GM18909 (cell line): Measurements from ENCODE around the gene USH1G.

Experiments
- ATAC-seq: cut with Tn5 transposase; IDR thresholded peaks from one replicate; pipeline ENCODE4 v1.9.1; 2021; ENCODE audit warnings: mild to moderate bottlenecking; ENCODE audit not compliant: unreplicated experiment, poor library complexity

USH1G gene

GRCh38 chr17:74954665-74955421, 31.8 kb upstream of the USH1G start:
- ATAC-seq: no peak

- no peak for ATAC-seq
These were observed 31.1 kb upstream of the USH1G start for GRCh38 chr17:74954115-74954514.

- no peak for ATAC-seq
These were observed 30.2 kb upstream of the USH1G start for GRCh38 chr17:74953134-74953687.

- no peak for ATAC-seq
These were observed 29.5 kb upstream of the USH1G start for GRCh38 chr17:74952431-74953133.

GRCh38 chr17:74951680-74952421, 28.8 kb upstream of the USH1G start:
- no peak for ATAC-seq

GRCh38 chr17:74951065-74951464, 28.0 kb upstream of the USH1G start:
- no peak for ATAC-seq

GRCh38 chr17:74950207-74950606, 27.2 kb upstream of the USH1G start:
- ATAC-seq: no peak

GRCh38 chr17:74949455-74950115, 26.5 kb upstream of the USH1G start:
- no peak for ATAC-seq

- ATAC-seq: no peak
These were observed 24.1 kb upstream of the USH1G start for GRCh38 chr17:74947041-74947754.

- no peak for ATAC-seq
These were observed 23.6 kb upstream of the USH1G start for GRCh38 chr17:74946641-74947040.

- ATAC-seq: no peak
These were observed 22.5 kb upstream of the USH1G start for GRCh38 chr17:74945543-74945942.

GRCh38 chr17:74943808-74944522, 20.9 kb upstream of the USH1G start:
- ATAC-seq: no peak

GRCh38 chr17:74941128-74941725, 18.2 kb upstream of the USH1G start:
- no peak for ATAC-seq

GRCh38 chr17:74939534-74939933, 16.5 kb upstream of the USH1G start:
- no peak for ATAC-seq

GRCh38 chr17:74938194-74938950, 15.3 kb upstream of the USH1G start:
- no peak for ATAC-seq

GRCh38 chr17:74937064-74938051, 14.3 kb upstream of the USH1G start:
- ATAC-seq: no peak

- no peak for ATAC-seq
These were observed 13.4 kb upstream of the USH1G start for GRCh38 chr17:74936470-74936799.
